CD4-positive, alpha-beta T cell treated with Interleukin-17A for 1 hour (primary cell): ENCODE measurements around the gene C2orf72.

Experiments
- DNase-seq: peaks from one replicate; pipeline ENCODE4 v3.0.0-alpha.2; 2020

The C2orf72 gene

DNA sequence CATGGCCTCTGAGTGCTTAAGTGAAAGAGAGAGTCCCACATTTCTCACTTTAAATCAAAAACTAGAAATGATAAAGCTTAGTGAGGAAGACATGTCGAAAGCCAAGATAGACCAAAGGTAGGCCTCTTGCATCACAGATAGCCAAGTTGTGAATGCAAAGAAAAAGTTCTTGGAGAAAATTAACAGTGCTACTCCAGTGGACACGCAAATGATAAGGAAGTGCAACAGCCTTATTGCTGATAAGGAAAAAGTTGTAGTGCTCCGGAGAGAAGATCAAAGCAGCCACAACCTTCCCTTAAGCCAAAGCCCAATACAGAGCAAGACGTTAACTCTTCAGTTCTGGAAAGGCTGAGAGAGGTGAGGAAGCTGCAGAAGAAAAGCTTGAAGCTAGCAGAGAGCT lies 51.4 kb downstream of the C2orf72 start:
- no peak for DNase-seq

DNA sequence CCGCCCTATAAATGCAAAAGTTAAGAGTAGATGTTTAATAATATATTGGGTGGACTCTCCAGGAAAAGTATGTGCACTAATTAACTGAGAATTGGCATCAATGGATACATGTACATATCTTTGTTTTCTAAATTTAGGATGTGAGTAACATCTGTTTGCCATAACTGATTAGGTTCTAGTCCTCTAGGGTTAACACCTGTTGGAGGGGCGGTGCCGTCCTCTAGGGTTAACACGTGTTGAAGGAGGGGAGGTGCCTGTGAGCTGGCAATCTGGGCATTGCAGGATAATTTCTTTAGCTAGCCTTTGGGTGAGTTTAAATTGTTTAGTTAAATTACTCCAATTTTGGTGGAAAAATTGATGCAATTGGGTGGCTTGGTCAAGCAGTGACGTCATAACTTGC lies 56.6 kb downstream of the C2orf72 start:
- DNase-seq = no peak

DNA sequence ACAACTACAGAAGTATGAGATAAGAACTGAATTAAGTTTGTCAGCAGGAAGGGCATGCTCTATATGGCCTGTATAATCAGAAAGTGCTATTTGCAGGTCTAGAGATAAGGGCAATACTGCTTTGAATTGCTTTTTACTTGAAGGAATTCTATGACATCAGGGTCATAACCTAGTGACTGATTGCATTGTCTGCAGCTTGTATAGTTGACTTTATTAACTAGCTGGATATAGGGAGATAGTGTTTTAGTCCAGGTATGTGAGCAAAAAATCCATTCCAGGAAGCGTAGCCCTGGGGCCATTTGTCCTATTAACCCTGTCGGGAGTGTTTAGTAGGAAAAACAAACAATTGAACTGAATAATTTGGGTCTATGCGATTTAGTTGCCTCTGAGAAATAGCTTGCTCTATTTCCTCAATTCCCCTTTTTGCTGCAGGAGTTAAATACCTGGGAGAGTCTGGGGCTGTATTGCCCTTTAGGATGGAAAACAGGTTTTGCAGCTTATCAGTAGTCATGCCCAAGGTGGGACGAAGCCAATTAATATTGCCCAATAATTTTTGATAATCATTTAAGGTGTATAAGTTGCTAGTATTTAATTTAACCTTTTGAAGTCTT lies 57.5 kb downstream of the C2orf72 start:
- DNase-seq = no peak
